ENCODE data around the gene ERGIC1.

ERGIC1 gene

GRCh38 chr5:172834415-172835289, 601 bp downstream of the ERGIC1 start:
- no CpG with 5 or more reads among the region's 32 CpGs for WGBS, 2 donors (ENCODE audit: extremely low coverage in 2 of 2, insufficient read length in 2 of 2, insufficient replicate concordance in 1 of 2)
- Histone ChIP-seq H2BK120ac (ENCODE audit: low read depth, low read length) (no peak overlapping the region), H3K4me3 (ENCODE audit: low read length in 2 of 2) (peak overlapping the region; percentile 87 to 93), H2BK12ac (ENCODE audit: low read length) (no peak overlapping the region), H4K91ac (ENCODE audit: low read depth, low read length, poor library complexity) (no peak overlapping the region), H2BK15ac (ENCODE audit: low read length) (no peak overlapping the region), H3K14ac (ENCODE audit: low read length) (no peak overlapping the region), H2AK5ac (ENCODE audit: low read depth, low read length) (no peak overlapping the region), H4K8ac (ENCODE audit: low read depth, low read length) (no peak overlapping the region), H3K27ac (replicated peaks; ENCODE audit: low read length) (no peak overlapping the region), H3K4me1 (ENCODE audit: control insufficient read depth in 2 of 2, insufficient read depth in 1 of 2, low read depth in 1 of 2, low read length in 2 of 2) (peaks cover 0 to 16% of the 10 kb centered on the region in 2 donors), H3K18ac (ENCODE audit: low read length) (peak overlapping the region; percentile 93), H3K4ac (ENCODE audit: low read length) (no peak overlapping the region), H2AFZ (ENCODE audit: low read length) (peak overlapping the region; percentile 91), H3K27me3 (ENCODE audit: control insufficient read depth in 3 of 3, insufficient read depth in 3 of 3, low read depth in 1 of 3, low read length in 3 of 3) (no peaks in the 10 kb centered on the region), H3K79me1 (ENCODE audit: low read depth, low read length) (no peaks in the 10 kb centered on the region), H2BK5ac (ENCODE audit: low read length) (no peak overlapping the region), H3K36me3 (replicated peaks in 1 of 2; ENCODE audit: control insufficient read depth in 2 of 2, insufficient read depth in 2 of 2, low read length in 2 of 2) (peaks cover 3 to 19% of the 10 kb centered on the region in 2 donors), H3K9me3 (replicated peaks in 1 of 2; ENCODE audit: control insufficient read depth in 2 of 2, insufficient read depth in 1 of 2, low read depth in 1 of 2, low read length in 2 of 2) (no peaks in the 10 kb centered on the region), H3K23ac (ENCODE audit: low read depth, low read length, poor library complexity) (peak overlapping the region; percentile 32), H3K4me2 (ENCODE audit: insufficient read depth, low read length, poor library complexity, severe bottlenecking) (peak overlapping the region; percentile 90), H3K9ac (ENCODE audit: low read depth, low read length, poor library complexity) (peak overlapping the region; percentile 88)
- DNase-seq (ENCODE audit: low spot score), result no peak

GRCh38 chr5:172835290-172835993, 1.4 kb downstream of the ERGIC1 start:
- Histone ChIP-seq H3K18ac (ENCODE audit: low read length) (no peak overlapping the region), H2BK5ac (ENCODE audit: low read length) (no peak overlapping the region), H2BK15ac (ENCODE audit: low read length) (no peak overlapping the region), H3K9me3 (replicated peaks in 1 of 2; ENCODE audit: control insufficient read depth in 2 of 2, insufficient read depth in 1 of 2, low read depth in 1 of 2, low read length in 2 of 2) (no peaks in the 10 kb centered on the region), H3K9ac (ENCODE audit: low read depth, low read length, poor library complexity) (no peak overlapping the region), H3K27me3 (ENCODE audit: control insufficient read depth in 3 of 3, insufficient read depth in 3 of 3, low read depth in 1 of 3, low read length in 3 of 3) (no peaks in the 10 kb centered on the region), H4K8ac (ENCODE audit: low read depth, low read length) (no peak overlapping the region), H3K27ac (replicated peaks; ENCODE audit: low read length) (no peak overlapping the region), H2AFZ (ENCODE audit: low read length) (peak overlapping the region; percentile 91), H2AK5ac (ENCODE audit: low read depth, low read length) (no peak overlapping the region), H3K4me2 (ENCODE audit: insufficient read depth, low read length, poor library complexity, severe bottlenecking) (peak overlapping the region; percentile 90), H3K4ac (ENCODE audit: low read length) (no peak overlapping the region), H3K36me3 (replicated peaks in 1 of 2; ENCODE audit: control insufficient read depth in 2 of 2, insufficient read depth in 2 of 2, low read length in 2 of 2) (peaks cover 3 to 26% of the 10 kb centered on the region in 2 donors), H2BK120ac (ENCODE audit: low read depth, low read length) (no peak overlapping the region), H3K4me1 (ENCODE audit: control insufficient read depth in 2 of 2, insufficient read depth in 1 of 2, low read depth in 1 of 2, low read length in 2 of 2) (peaks cover 0 to 23% of the 10 kb centered on the region in 2 donors), H3K4me3 (ENCODE audit: low read length in 2 of 2) (peak overlapping the region; percentile 87 to 93), H3K14ac (ENCODE audit: low read length) (no peak overlapping the region), H3K23ac (ENCODE audit: low read depth, low read length, poor library complexity) (no peak overlapping the region), H2BK12ac (ENCODE audit: low read length) (no peak overlapping the region), H4K91ac (ENCODE audit: low read depth, low read length, poor library complexity) (no peak overlapping the region), H3K79me1 (ENCODE audit: low read depth, low read length) (no peaks in the 10 kb centered on the region)
- no peak for DNase-seq (ENCODE audit: low spot score)
- WGBS, 2 donors (ENCODE audit: extremely low coverage in 2 of 2, insufficient read length in 2 of 2, insufficient replicate concordance in 1 of 2), result no CpG with 5 or more reads among the region's 13 CpGs

- DNase-seq (ENCODE audit: low spot score), result no peak
- H3K9me3 ChIP-seq (replicated peaks in 1 of 2; ENCODE audit: control insufficient read depth in 2 of 2, insufficient read depth in 1 of 2, low read depth in 1 of 2, low read length in 2 of 2), result no peaks in the 10 kb centered on the region
- H3K27me3 ChIP-seq (ENCODE audit: control insufficient read depth in 3 of 3, insufficient read depth in 3 of 3, low read depth in 1 of 3, low read length in 3 of 3), result no peaks in the 10 kb centered on the region
- no peak overlapping the region for H3K9ac ChIP-seq (ENCODE audit: low read depth, low read length, poor library complexity)
- no peak overlapping the region for H3K23ac ChIP-seq (ENCODE audit: low read depth, low read length, poor library complexity)
- H3K4me3 ChIP-seq (ENCODE audit: low read length in 2 of 2), result no peak overlapping the region
- no peaks in the 10 kb centered on the region for H3K79me1 ChIP-seq (ENCODE audit: low read depth, low read length)
- no peak overlapping the region for H4K8ac ChIP-seq (ENCODE audit: low read depth, low read length)
- no peak overlapping the region for H2BK15ac ChIP-seq (ENCODE audit: low read length)
- H2BK5ac ChIP-seq (ENCODE audit: low read length), result no peak overlapping the region
- no peak overlapping the region for H2AFZ ChIP-seq (ENCODE audit: low read length)
- H3K27ac ChIP-seq (replicated peaks; ENCODE audit: low read length), result no peak overlapping the region
- no peak overlapping the region for H3K14ac ChIP-seq (ENCODE audit: low read length)
- H3K4ac ChIP-seq (ENCODE audit: low read length), result no peak overlapping the region
- H3K4me1 ChIP-seq (ENCODE audit: control insufficient read depth in 2 of 2, insufficient read depth in 1 of 2, low read depth in 1 of 2, low read length in 2 of 2), result peaks cover 0 to 24% of the 10 kb centered on the region in 2 donors
- H3K18ac ChIP-seq (ENCODE audit: low read length), result no peak overlapping the region
- no peak overlapping the region for H4K91ac ChIP-seq (ENCODE audit: low read depth, low read length, poor library complexity)
- H2BK120ac ChIP-seq (ENCODE audit: low read depth, low read length), result no peak overlapping the region
- no peak overlapping the region for H2AK5ac ChIP-seq (ENCODE audit: low read depth, low read length)
- peaks cover 3 to 30% of the 10 kb centered on the region in 2 donors for H3K36me3 ChIP-seq (replicated peaks in 1 of 2; ENCODE audit: control insufficient read depth in 2 of 2, insufficient read depth in 2 of 2, low read length in 2 of 2)
- no peak overlapping the region for H3K4me2 ChIP-seq (ENCODE audit: insufficient read depth, low read length, poor library complexity, severe bottlenecking)
- no peak overlapping the region for H2BK12ac ChIP-seq (ENCODE audit: low read length)
- WGBS, 2 donors (ENCODE audit: extremely low coverage in 2 of 2, insufficient read length in 2 of 2, insufficient replicate concordance in 1 of 2), result no CpG with 5 or more reads among the region's 4 CpGs
Observed at GRCh38 chr5:172835994-172836356, 1.9 kb downstream of the ERGIC1 start.

- H3K36me3 ChIP-seq (replicated peaks in 1 of 2; ENCODE audit: control insufficient read depth in 2 of 2, insufficient read depth in 2 of 2, low read length in 2 of 2), result peaks cover 3 to 41% of the 10 kb centered on the region in 2 donors
Observed at GRCh38 chr5:172837640-172838039, 3.6 kb downstream of the ERGIC1 start.

More at GRCh38 chr5:172837640-172838039, 3.6 kb downstream of the ERGIC1 start:
- Histone ChIP-seq H3K4ac (ENCODE audit: low read length) (no peak overlapping the region), H2AK5ac (ENCODE audit: low read depth, low read length) (no peak overlapping the region), H4K91ac (ENCODE audit: low read depth, low read length, poor library complexity) (no peak overlapping the region), H3K9ac (ENCODE audit: low read depth, low read length, poor library complexity) (no peak overlapping the region), H2BK15ac (ENCODE audit: low read length) (no peak overlapping the region), H2BK5ac (ENCODE audit: low read length) (no peak overlapping the region), H3K4me3 (ENCODE audit: low read length in 2 of 2) (no peak overlapping the region), H3K27me3 (ENCODE audit: control insufficient read depth in 3 of 3, insufficient read depth in 3 of 3, low read depth in 1 of 3, low read length in 3 of 3) (no peaks in the 10 kb centered on the region), H3K14ac (ENCODE audit: low read length) (no peak overlapping the region), H2BK120ac (ENCODE audit: low read depth, low read length) (no peak overlapping the region), H3K79me1 (ENCODE audit: low read depth, low read length) (no peaks in the 10 kb centered on the region), H4K8ac (ENCODE audit: low read depth, low read length) (no peak overlapping the region), H3K4me1 (ENCODE audit: control insufficient read depth in 2 of 2, insufficient read depth in 1 of 2, low read depth in 1 of 2, low read length in 2 of 2) (peaks cover 0 to 24% of the 10 kb centered on the region in 2 donors), H2BK12ac (ENCODE audit: low read length) (no peak overlapping the region), H2AFZ (ENCODE audit: low read length) (no peak overlapping the region), H3K18ac (ENCODE audit: low read length) (no peak overlapping the region), H3K23ac (ENCODE audit: low read depth, low read length, poor library complexity) (no peak overlapping the region), H3K27ac (replicated peaks; ENCODE audit: low read length) (no peak overlapping the region), H3K9me3 (replicated peaks in 1 of 2; ENCODE audit: control insufficient read depth in 2 of 2, insufficient read depth in 1 of 2, low read depth in 1 of 2, low read length in 2 of 2) (no peaks in the 10 kb centered on the region), H3K4me2 (ENCODE audit: insufficient read depth, low read length, poor library complexity, severe bottlenecking) (no peak overlapping the region)
- no peak for DNase-seq (ENCODE audit: low spot score)
- no CpG with 5 or more reads among the region's 7 CpGs for WGBS, 2 donors (ENCODE audit: extremely low coverage in 2 of 2, insufficient read length in 2 of 2, insufficient replicate concordance in 1 of 2)
